Measurements from ENCODE around the gene OR1I1. TPM values are rescaled to one million over a fixed set of nuclear protein-coding genes. Genes with fewer than 3 reads are reported as not detected.

OR1I1 gene
- total RNA-seq, 1 experiment from 2014 or later: not detected

- Histone ChIP-seq H3K27me3 (ENCODE audit: insufficient read depth, low read length) (no peaks in the 10 kb centered on the region), H3K23ac (ENCODE audit: insufficient read length, low read depth, low read length) (no peak overlapping the region), H2AK5ac (ENCODE audit: insufficient read length, low read length) (no peak overlapping the region), H3K9ac (ENCODE audit: extremely low read depth, insufficient read length, low read length) (no peak overlapping the region), H3K23me2 (ENCODE audit: insufficient read length, low read depth, low read length, poor library complexity, severe bottlenecking) (no peaks in the 10 kb centered on the region), H3K9me3 (ENCODE audit: control insufficient read depth, low read depth, low read length) (no peaks in the 10 kb centered on the region), H3K79me2 (ENCODE audit: insufficient read depth, low read length) (no peaks in the 10 kb centered on the region), H4K5ac (ENCODE audit: insufficient read length, low read depth, low read length) (no peak overlapping the region), H3K79me1 (ENCODE audit: insufficient read depth, low read depth, low read length, poor library complexity, severe bottlenecking) (no peaks in the 10 kb centered on the region), H3K27ac (ENCODE audit: insufficient read length, low read depth, low read length) (no peak overlapping the region), H3K4me1 (ENCODE audit: insufficient read depth, low read length) (no peaks in the 10 kb centered on the region), H3K18ac (ENCODE audit: insufficient read length, low read depth, low read length) (no peak overlapping the region), H3K4me2 (ENCODE audit: insufficient read depth, insufficient read length, low read length) (no peak overlapping the region), H3K14ac (ENCODE audit: insufficient read depth, low read length) (no peak overlapping the region), H2BK20ac (ENCODE audit: low read depth, low read length, poor library complexity, severe bottlenecking) (no peak overlapping the region), H2AFZ (ENCODE audit: low read length) (no peak overlapping the region), H2BK12ac (ENCODE audit: insufficient read length, low read depth, low read length) (no peak overlapping the region), H2BK5ac (ENCODE audit: insufficient read length, low read length) (no peak overlapping the region), H2BK15ac (ENCODE audit: low read depth, low read length) (no peak overlapping the region), H2BK120ac (ENCODE audit: low read depth, low read length, poor library complexity, severe bottlenecking) (no peak overlapping the region), H3T11ph (ENCODE audit: low read length) (no peak overlapping the region), H4K8ac (replicated peaks; ENCODE audit: insufficient read length, low read depth, low read length) (no peak overlapping the region), H4K91ac (ENCODE audit: insufficient read length, low read depth, low read length) (no peak overlapping the region), H3K56ac (ENCODE audit: insufficient read length, low read depth, low read length) (no peak overlapping the region), H4K20me1 (ENCODE audit: control insufficient read depth, insufficient read depth, insufficient read length) (no peaks in the 10 kb centered on the region), H3K4ac (ENCODE audit: low read depth, low read length) (no peak overlapping the region)
- DNase-seq: no peak
- Mint-ChIP-seq H3K27ac (no peak overlapping the region), H3K27me3 (ENCODE audit: low read depth) (peaks cover 10% of the 10 kb centered on the region), H3K9me3 (peaks cover 0 to 4% of the 10 kb centered on the region in 2 experiments; a peak in 1 of 5 replicates), H3K4me1 (no peaks in the 10 kb centered on the region), H3K36me3 (ENCODE audit: insufficient read depth in 1 of 3, low read depth in 3 of 3) (no peaks in the 10 kb centered on the region), H3K4me3 (no peak overlapping the region)
- TF ChIP-seq, protein P1, sequence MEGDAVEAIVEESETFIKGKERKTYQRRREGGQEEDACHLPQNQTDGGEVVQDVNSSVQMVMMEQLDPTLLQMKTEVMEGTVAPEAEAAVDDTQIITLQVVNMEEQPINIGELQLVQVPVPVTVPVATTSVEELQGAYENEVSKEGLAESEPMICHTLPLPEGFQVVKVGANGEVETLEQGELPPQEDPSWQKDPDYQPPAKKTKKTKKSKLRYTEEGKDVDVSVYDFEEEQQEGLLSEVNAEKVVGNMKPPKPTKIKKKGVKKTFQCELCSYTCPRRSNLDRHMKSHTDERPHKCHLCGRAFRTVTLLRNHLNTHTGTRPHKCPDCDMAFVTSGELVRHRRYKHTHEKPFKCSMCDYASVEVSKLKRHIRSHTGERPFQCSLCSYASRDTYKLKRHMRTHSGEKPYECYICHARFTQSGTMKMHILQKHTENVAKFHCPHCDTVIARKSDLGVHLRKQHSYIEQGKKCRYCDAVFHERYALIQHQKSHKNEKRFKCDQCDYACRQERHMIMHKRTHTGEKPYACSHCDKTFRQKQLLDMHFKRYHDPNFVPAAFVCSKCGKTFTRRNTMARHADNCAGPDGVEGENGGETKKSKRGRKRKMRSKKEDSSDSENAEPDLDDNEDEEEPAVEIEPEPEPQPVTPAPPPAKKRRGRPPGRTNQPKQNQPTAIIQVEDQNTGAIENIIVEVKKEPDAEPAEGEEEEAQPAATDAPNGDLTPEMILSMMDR (conservative IDR thresholded peaks at IDR 0.05): no peak
- no CpG with 5 or more reads among the region's 2 CpGs for WGBS (ENCODE audit: extremely low coverage, insufficient read length, low lambda C conversion rate)
Measured at GRCh38 chr19:15093001-15093400, 11.0 kb downstream of the OR1I1 start.
